ENCODE data around the gene FNDC1. TPM values are rescaled to one million over a fixed set of nuclear protein-coding genes. Genes with fewer than 3 reads are reported as not detected.

Gene FNDC1
- total RNA-seq, 1 experiment from 2014 or later: not detected

GRCh38 chr6:159148641-159149040 lies 20.6 kb upstream of the FNDC1 start:
- CTCF ChIA-PET: no interaction called here

GRCh38 chr6:159149641-159150040 lies 19.6 kb upstream of the FNDC1 start:
- Mint-ChIP-seq H3K27ac (ENCODE audit: unreplicated experiment) (no peak overlapping the region), H3K9me3 (ENCODE audit: unreplicated experiment) (no peaks in the 10 kb centered on the region), H3K36me3 (ENCODE audit: insufficient read depth, unreplicated experiment) (no peaks in the 10 kb centered on the region), H3K27me3 (ENCODE audit: insufficient read depth, unreplicated experiment) (peaks cover 18% of the 10 kb centered on the region), H3K4me1 (ENCODE audit: low read depth, unreplicated experiment) (no peaks in the 10 kb centered on the region), H3K4me3 (ENCODE audit: unreplicated experiment) (no peak overlapping the region)
- ChIA-PET CTCF (no interaction called here), POLR2A (no interaction called here)
- TF ChIP-seq, protein P1, sequence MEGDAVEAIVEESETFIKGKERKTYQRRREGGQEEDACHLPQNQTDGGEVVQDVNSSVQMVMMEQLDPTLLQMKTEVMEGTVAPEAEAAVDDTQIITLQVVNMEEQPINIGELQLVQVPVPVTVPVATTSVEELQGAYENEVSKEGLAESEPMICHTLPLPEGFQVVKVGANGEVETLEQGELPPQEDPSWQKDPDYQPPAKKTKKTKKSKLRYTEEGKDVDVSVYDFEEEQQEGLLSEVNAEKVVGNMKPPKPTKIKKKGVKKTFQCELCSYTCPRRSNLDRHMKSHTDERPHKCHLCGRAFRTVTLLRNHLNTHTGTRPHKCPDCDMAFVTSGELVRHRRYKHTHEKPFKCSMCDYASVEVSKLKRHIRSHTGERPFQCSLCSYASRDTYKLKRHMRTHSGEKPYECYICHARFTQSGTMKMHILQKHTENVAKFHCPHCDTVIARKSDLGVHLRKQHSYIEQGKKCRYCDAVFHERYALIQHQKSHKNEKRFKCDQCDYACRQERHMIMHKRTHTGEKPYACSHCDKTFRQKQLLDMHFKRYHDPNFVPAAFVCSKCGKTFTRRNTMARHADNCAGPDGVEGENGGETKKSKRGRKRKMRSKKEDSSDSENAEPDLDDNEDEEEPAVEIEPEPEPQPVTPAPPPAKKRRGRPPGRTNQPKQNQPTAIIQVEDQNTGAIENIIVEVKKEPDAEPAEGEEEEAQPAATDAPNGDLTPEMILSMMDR (IDR thresholded peaks at IDR 0.05; ENCODE audit: insufficient read depth in 1 of 2, low read depth in 1 of 2, low read length in 1 of 2, severe bottlenecking in 1 of 2, unreplicated experiment in 1 of 2): no peak
- no peak overlapping the region for H3K4me3 ChIP-seq (ENCODE audit: low read depth, low read length)
- no peaks in the 10 kb centered on the region for H3K36me3 ChIP-seq (ENCODE audit: control insufficient read depth, insufficient read depth, low read length)
- H3K9me3 ChIP-seq: no peaks in the 10 kb centered on the region
- BruUV-seq (replicated peaks): no TSS peak
- no peaks in the 10 kb centered on the region for H3K4me1 ChIP-seq
- DNase-seq: no peak
- intact Hi-C loops (cut with micrococcal nuclease; ENCODE audit: unreplicated experiment): no loop called here
- H3K27me3 ChIP-seq (replicated peaks; ENCODE audit: control insufficient read depth, insufficient read depth, low read length): no peaks in the 10 kb centered on the region

More at GRCh38 chr6:159148641-159149040, 20.6 kb upstream of the FNDC1 start:
- Histone ChIP-seq H3K4me3 (ENCODE audit: low read depth, low read length) (no peak overlapping the region), H3K4me1 (no peaks in the 10 kb centered on the region), H3K9me3 (no peaks in the 10 kb centered on the region), H3K36me3 (ENCODE audit: control insufficient read depth, insufficient read depth, low read length) (no peaks in the 10 kb centered on the region), H3K27me3 (replicated peaks; ENCODE audit: control insufficient read depth, insufficient read depth, low read length) (no peaks in the 10 kb centered on the region)
- H3K4me3 Mint-ChIP-seq (ENCODE audit: unreplicated experiment): no peak overlapping the region
- H3K27ac Mint-ChIP-seq (ENCODE audit: unreplicated experiment): no peak overlapping the region
- POLR2A ChIA-PET: no interaction called here
- intact Hi-C loops (cut with micrococcal nuclease; ENCODE audit: unreplicated experiment): no loop called here
- no peaks in the 10 kb centered on the region for H3K4me1 Mint-ChIP-seq (ENCODE audit: low read depth, unreplicated experiment)
- DNase-seq: no peak
- no peaks in the 10 kb centered on the region for H3K36me3 Mint-ChIP-seq (ENCODE audit: insufficient read depth, unreplicated experiment)
- peaks cover 20% of the 10 kb centered on the region for H3K27me3 Mint-ChIP-seq (ENCODE audit: insufficient read depth, unreplicated experiment)
- TF ChIP-seq, protein P1 (IDR thresholded peaks at IDR 0.05; ENCODE audit: insufficient read depth in 1 of 2, low read depth in 1 of 2, low read length in 1 of 2, severe bottlenecking in 1 of 2, unreplicated experiment in 1 of 2): no peak
- no TSS peak for BruUV-seq (replicated peaks)
- no peaks in the 10 kb centered on the region for H3K9me3 Mint-ChIP-seq (ENCODE audit: unreplicated experiment)

DNA sequence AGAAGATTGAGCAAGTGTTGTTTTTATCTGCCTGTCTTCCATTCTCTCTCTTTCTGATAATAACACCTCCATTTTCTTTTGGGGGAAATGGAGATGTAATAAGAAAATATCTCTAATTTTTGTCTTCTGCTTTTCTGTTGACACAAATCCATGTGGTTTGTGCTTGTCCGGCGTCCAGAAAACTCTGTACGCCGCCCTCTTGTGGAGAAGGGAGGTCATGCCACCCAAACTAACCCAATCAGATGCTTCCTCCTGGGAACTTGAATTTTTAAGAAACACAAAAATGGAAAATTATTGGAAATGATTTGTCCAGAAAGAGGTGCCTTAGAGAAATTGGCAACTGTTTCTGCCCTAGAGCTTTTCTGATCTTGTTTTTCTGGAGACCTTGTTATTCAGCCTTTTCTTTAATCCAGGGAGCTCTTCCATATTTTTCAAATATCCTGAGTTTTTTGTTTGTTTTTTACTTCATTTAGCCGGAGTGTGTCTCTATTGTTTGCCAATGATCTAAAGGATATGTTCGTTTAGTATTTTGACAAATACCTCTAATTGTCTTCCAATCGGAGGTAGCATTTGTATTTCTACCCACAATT lies 17.8 kb upstream of the FNDC1 start:
- no TSS peak for BruUV-seq (replicated peaks)
- H3K36me3 Mint-ChIP-seq (ENCODE audit: insufficient read depth, unreplicated experiment): no peaks in the 10 kb centered on the region

More for the DNA sequence above, 17.8 kb upstream of the FNDC1 start:
- intact Hi-C loops (cut with micrococcal nuclease; ENCODE audit: unreplicated experiment): no loop called here
- DNase-seq: peak in 1 of 2 experiments; percentile 53
- TF ChIP-seq, protein P1 (IDR thresholded peaks at IDR 0.05; ENCODE audit: insufficient read depth in 1 of 2, low read depth in 1 of 2, low read length in 1 of 2, severe bottlenecking in 1 of 2, unreplicated experiment in 1 of 2): peak; percentile 76 to 78
- POLR2A ChIA-PET: no interaction called here
- peaks cover 7% of the 10 kb centered on the region for H3K9me3 ChIP-seq
- no peaks in the 10 kb centered on the region for H3K36me3 ChIP-seq (ENCODE audit: control insufficient read depth, insufficient read depth, low read length)
- CTCF ChIA-PET: no interaction called here
- no peaks in the 10 kb centered on the region for H3K27me3 ChIP-seq (replicated peaks; ENCODE audit: control insufficient read depth, insufficient read depth, low read length)
- H3K4me3 ChIP-seq (ENCODE audit: low read depth, low read length): no peak overlapping the region
- Mint-ChIP-seq H3K4me1 (ENCODE audit: low read depth, unreplicated experiment) (no peaks in the 10 kb centered on the region), H3K9me3 (ENCODE audit: unreplicated experiment) (peaks cover 9% of the 10 kb centered on the region), H3K4me3 (ENCODE audit: unreplicated experiment) (no peak overlapping the region), H3K27ac (ENCODE audit: unreplicated experiment) (no peak overlapping the region), H3K27me3 (ENCODE audit: insufficient read depth, unreplicated experiment) (peaks cover 16% of the 10 kb centered on the region)
- no peaks in the 10 kb centered on the region for H3K4me1 ChIP-seq
